Stimulated activated CD8-positive, alpha-beta memory T cell treated with anti-CD3 and anti-CD28 coated beads, Interleukin-2, amount 100 ng/mL, for 1 hour (primary cell): Measurements from ENCODE around the gene AEBP1.

Experiments used
- DNase-seq, 2 donors: peaks; one replicate each; pipeline ENCODE4 v3.0.0-alpha.2; 2020; ENCODE audit warnings: low read depth in 2 of 2

Gene AEBP1

DNA sequence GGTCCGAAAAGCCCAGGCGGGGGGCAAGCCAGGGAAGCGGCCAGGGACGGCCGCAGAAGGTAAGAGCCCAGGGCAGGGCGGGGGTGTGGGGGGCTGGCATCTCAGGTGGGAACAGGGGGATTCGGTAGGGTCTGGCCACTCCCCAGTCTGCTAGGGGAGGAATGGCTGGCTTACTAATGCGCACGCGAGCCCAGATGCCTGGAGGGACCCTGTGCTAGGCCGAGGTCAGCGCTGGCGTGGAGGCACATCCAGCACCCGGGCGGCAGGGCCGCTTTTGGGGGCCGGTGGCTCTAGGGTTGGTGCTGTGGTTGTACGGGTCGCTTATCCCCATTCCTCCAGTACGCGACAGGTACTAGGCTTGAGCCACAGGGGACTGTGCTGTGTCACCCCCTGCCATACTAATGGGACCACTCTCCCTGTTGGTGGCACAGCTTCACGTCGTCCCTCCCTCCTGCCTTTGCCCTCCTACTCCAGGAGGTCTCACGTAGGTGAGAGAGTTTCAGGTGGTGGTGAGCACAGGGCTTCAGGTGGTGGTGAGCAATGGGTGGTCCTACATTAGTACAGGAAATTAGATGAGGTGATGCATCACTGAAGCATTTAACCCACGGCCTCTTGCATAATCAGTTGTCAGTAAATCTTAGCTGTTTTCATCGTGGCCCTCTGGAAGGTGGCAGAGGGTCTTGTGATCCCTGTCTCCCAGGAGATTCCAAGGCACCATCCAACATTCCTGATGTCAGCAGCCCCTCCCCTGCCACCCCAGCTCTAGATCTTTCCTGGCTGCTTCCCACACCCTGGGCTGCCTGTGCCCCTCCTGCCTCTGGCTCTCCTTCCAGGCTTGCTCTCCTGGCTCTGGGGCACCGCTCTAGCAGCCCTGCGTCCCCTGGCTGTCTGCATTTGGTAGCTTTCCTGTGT lies 971 bp downstream of the AEBP1 start:
- DNase-seq: no peak

DNA sequence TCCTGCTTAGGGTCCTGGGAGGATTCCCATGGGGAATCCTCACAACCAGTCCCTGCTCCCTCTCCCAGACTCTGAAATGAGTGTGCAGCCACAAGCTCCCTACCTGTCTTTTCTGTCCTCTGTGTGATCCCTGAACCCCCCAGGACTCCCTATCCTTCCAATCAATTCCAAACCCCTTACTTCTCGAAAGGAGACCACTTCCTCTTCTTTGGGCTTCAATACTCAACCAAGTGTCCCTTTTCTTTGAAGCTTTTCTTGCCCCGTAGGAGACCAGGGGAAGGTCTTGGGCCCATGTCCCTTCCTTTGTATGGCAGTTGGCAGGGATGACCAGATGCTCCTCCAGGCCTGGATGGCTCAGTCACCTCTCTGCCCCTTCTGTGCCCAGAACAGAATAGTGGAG lies 1.7 kb downstream of the AEBP1 start:
- no peak for DNase-seq

DNA sequence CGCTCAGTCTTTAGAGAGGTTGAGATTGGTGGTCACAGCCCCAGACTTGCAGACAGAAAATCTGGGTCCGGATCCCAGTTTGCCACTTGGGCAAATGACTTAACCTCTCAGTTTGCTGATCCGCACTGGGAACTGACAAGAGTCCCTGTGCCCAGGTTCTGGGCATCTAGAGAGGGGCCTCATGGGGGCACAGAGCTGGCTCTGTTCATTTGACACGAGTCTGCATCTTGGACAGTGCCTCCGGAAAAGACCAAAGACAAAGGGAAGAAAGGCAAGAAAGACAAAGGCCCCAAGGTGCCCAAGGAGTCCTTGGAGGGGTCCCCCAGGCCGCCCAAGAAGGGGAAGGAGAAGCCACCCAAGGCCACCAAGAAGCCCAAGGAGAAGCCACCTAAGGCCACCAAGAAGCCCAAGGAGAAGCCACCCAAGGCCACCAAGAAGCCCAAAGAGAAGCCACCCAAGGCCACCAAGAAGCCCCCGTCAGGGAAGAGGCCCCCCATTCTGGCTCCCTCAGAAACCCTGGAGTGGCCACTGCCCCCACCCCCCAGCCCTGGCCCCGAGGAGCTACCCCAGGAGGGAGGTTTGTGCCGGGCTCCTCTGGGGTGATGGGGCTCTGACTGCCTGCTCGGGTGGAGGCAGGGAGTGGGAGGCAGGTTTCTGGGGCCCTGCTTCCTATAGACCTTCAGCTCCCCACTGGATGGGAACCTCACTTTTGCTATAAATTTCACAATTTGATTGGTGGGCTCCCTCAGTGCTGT lies 2.3 kb downstream of the AEBP1 start:
- DNase-seq: no peak

DNA sequence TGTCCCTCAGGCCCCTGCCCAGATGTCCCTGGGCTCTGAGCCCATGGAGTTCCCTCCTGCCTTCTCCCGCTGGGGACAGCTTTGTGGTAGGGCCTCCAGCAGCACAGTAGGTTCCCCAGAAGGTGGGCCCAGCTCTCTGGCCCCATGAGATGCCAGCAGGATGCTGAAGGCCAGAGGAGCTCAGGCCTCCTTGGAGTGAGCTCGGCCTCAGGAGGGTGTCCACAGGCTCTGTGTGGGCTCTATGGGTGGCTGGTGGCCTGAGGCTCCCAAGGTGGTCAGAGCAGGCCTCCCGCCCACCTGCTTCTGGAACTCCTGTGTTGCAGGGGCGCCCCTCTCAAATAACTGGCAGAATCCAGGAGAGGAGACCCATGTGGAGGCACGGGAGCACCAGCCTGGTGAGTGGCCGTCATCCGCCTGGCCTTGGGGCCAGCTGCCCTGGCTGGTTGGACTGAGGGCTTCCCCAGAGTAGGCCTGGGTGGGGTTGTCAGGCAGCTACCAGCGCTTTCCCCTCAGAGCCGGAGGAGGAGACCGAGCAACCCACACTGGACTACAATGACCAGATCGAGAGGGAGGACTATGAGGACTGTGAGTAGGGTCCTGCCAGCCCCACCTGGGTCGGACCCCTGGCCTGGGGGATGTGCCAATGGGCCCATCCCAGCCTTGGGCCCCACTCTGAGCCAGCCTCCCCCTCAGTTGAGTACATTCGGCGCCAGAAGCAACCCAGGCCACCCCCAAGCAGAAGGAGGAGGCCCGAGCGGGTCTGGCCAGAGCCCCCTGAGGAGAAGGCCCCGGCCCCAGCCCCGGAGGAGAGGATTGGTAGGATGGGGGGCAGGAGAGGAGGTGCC lies 3.2 kb downstream of the AEBP1 start:
- no peak for DNase-seq

DNA sequence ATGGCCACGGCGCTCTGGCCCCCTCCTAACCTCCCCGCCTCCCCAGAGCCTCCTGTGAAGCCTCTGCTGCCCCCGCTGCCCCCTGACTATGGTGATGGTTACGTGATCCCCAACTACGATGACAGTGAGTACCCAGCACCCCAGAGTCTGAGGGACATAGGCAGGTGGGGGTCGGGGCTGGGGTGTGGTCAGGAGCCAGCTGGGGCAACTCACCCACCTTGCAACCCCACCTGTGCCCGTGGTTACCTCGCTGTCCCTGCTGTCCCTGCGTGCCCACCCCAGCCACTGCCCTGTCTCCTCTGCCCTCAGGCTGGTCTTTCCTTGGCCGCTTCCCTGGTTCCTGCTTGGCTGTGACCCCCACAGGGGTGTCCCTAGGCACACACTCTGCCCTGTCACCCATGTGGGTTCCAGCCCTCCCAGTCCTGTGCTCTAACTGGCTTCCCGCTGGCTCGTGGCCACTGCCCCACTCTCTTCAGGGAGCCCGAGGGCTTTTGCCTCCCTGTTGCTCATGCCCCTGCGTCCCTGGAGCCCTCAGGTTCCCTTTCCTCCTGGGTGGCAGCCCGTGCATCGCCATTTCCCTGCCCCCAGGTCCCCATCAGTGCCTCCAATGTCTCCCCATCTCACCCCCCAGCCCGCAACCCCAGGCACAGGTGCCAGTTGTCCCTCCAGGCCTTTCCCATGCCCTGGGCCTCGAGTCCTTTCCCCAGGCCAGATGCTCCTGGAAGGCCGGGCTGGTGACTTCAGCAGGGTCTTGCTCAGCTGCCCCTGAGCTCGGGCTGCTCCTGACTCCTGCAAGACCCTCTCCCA lies 4.0 kb downstream of the AEBP1 start:
- no peak for DNase-seq

DNA sequence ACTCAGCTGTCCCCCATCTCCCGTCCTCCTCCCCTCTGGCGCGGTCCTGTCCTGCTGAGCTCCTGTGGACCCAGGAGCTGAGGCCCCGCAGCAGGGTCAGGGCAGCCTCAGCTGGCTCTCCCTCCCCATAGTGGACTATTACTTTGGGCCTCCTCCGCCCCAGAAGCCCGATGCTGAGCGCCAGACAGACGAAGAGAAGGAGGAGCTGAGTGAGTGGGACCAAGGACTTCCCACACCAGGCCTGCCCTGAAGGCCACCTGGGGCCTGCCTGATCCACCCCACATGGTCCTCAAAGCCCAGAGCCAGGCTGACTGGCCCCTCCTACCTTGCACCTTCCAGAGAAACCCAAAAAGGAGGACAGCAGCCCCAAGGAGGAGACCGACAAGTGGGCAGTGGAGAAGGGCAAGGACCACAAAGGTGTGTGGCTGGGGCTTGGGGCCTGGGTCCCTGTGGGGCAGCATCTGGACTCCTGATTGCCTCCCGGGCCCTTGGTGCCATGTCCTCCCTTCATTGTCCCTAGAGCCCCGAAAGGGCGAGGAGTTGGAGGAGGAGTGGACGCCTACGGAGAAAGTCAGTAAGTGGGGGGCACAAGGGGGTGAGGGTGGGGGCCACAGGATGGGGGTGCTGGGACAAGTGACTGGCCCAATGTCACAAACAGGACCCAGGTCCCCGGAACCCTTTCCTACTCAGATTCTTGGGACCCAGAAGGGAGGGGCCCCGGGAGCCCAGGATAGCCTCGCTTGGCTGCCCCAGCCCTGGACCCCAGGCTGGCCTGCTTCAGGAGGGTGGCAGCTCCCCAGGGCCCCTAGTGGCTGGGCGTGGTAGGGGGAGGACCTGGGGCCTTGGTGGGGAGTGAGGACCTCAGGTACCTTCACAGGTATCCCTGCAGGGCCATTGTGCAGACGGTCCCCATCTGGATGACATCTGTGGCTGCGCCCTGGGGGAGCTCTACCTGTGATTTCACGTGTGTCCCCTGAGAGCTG lies 4.9 kb downstream of the AEBP1 start:
- DNase-seq: no peak

DNA sequence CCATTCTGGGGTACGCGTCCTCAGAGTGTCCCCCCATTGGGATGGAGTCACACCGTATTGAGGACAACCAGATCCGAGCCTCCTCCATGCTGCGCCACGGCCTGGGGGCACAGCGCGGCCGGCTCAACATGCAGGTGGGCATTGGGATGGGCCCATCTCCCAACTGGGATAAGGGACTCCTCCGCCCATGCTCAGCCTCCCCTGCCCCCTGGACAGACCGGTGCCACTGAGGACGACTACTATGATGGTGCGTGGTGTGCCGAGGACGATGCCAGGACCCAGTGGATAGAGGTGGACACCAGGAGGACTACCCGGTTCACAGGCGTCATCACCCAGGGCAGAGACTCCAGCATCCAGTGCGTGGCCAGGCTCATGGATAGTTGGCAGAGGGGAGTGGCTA lies 5.8 kb downstream of the AEBP1 start:
- no peak for DNase-seq

DNA sequence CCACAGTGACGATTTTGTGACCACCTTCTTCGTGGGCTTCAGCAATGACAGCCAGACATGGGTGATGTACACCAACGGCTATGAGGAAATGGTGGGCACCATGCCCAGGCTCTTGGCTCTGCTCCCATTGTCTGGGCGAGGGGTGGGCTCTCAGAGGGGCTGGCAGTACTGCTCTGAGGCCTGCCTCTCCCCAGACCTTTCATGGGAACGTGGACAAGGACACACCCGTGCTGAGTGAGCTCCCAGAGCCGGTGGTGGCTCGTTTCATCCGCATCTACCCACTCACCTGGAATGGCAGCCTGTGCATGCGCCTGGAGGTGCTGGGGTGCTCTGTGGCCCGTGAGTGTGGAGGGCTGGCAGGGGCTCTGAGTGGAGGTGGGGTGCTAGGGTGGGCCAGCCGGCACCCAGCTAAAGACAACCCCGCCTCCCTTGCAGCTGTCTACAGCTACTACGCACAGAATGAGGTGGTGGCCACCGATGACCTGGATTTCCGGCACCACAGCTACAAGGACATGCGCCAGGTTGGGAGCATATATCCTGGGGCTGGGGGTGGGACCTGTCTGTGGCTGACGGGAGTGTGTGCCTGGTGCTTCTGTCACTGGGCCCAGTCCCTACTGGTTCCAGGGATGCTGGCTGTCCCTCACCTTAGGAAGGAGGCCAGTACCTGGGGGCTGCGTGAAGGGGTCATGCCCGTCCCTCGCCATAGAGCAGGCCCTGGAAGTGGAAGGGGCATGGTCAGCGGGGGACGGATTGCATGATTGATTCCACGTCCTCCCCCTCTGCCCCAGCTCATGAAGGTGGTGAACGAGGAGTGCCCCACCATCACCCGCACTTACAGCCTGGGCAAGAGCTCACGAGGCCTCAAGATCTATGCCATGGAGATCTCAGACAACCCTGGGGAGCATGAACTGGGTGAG lies 6.8 kb downstream of the AEBP1 start:
- DNase-seq: no peak

DNA sequence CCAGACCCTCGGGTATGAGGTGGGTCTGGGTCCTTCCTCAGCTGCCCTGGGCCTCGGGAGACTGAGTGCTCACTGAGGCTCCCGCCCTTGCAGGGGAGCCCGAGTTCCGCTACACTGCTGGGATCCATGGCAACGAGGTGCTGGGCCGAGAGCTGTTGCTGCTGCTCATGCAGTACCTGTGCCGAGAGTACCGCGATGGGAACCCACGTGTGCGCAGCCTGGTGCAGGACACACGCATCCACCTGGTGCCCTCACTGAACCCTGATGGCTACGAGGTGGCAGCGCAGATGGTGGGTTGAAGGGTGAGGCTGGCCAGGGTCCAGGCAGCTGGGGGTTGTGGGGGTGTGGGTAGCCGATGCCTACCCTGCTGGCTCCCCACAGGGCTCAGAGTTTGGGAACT lies 7.6 kb downstream of the AEBP1 start:
- DNase-seq: no peak

DNA sequence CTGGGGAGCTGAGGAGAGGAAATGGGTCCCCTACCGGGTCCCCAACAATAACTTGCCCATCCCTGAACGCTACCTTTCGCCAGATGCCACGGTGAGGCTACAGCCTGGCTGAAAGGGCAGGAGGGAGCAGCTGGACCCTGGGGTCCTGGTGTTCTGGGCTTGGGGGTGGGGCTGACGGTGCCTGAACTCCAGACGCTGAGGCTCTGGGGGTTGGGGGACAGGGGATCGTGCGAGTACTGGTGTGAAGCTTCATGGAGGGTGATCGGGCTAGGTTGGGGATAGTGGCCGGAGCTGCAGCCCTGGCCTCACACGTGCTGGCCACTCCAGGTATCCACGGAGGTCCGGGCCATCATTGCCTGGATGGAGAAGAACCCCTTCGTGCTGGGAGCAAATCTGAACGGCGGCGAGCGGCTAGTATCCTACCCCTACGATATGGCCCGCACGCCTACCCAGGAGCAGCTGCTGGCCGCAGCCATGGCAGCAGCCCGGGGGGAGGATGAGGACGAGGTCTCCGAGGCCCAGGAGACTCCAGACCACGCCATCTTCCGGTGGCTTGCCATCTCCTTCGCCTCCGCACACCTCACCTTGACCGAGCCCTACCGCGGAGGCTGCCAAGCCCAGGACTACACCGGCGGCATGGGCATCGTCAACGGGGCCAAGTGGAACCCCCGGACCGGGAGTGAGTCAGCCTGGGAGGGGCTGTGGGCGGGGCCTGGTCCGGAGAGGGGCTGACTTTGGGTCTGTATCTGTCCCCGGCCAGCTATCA lies 8.3 kb downstream of the AEBP1 start:
- DNase-seq: no peak

DNA sequence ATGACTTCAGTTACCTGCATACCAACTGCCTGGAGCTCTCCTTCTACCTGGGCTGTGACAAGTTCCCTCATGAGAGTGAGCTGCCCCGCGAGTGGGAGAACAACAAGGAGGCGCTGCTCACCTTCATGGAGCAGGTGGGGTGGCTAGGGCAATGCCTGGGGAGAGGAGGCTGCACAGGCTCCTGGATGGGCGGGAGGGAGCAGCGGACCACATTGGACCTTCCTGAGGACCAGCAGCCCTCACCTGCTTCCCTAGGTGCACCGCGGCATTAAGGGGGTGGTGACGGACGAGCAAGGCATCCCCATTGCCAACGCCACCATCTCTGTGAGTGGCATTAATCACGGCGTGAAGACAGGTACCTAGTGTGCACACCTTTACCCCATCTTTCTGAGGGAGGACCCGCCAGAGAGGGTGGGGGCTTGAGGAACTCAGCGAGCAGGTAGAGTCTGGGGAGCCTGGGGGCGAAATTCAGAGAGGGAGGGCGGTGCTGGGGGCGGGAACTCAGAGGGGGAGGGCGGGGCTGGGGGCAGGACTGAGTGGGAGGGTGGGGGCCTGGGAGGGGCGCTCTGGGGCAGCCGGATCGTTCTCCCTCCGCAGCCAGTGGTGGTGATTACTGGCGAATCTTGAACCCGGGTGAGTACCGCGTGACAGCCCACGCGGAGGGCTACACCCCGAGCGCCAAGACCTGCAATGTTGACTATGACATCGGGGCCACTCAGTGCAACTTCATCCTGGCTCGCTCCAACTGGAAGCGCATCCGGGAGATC lies 9.0 kb downstream of the AEBP1 start:
- no peak for DNase-seq

DNA sequence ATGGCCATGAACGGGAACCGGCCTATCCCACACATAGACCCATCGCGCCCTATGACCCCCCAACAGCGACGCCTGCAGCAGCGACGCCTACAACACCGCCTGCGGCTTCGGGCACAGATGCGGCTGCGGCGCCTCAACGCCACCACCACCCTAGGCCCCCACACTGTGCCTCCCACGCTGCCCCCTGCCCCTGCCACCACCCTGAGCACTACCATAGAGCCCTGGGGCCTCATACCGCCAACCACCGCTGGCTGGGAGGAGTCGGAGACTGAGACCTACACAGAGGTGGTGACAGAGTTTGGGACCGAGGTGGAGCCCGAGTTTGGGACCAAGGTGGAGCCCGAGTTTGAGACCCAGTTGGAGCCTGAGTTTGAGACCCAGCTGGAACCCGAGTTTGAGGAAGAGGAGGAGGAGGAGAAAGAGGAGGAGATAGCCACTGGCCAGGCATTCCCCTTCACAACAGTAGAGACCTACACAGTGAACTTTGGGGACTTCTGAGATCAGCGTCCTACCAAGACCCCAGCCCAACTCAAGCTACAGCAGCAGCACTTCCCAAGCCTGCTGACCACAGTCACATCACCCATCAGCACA lies 9.7 kb downstream of the AEBP1 start:
- DNase-seq: no peak

DNA sequence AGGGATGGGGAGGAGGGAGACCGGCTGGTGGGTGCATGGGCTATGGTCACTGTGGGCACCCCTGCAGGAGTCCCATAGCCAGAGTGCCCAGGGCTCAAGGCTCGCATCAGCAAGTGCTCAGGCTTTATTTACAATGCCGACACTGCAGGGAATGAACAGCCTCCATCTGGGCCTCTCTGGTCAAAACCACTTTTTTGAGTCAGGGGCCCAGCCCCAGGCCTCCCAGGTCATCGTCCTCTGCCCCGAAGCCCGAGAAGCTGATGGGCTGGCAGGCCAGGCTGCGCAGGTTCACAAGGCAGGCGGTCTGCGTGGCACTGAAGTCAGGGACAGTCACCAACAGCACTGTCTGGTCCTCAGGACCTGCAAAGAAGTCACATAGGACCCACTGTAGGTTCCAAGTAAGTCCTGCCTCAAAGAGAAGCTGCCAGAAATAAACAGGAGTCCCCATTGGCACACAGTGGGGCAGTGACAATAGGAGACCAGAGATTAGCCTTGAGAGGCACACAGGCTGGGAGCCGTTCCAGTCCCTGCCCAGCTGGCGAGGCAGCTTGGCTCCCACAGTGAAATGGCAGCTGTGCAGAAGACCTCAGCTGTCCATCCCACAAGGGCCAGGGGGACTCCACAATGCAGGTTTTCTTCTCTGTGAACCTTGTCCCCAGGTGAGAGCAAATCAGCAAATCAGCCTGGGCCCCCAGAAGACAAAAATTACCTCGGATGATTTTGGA lies 10.6 kb downstream of the AEBP1 start:
- DNase-seq: no peak

DNA sequence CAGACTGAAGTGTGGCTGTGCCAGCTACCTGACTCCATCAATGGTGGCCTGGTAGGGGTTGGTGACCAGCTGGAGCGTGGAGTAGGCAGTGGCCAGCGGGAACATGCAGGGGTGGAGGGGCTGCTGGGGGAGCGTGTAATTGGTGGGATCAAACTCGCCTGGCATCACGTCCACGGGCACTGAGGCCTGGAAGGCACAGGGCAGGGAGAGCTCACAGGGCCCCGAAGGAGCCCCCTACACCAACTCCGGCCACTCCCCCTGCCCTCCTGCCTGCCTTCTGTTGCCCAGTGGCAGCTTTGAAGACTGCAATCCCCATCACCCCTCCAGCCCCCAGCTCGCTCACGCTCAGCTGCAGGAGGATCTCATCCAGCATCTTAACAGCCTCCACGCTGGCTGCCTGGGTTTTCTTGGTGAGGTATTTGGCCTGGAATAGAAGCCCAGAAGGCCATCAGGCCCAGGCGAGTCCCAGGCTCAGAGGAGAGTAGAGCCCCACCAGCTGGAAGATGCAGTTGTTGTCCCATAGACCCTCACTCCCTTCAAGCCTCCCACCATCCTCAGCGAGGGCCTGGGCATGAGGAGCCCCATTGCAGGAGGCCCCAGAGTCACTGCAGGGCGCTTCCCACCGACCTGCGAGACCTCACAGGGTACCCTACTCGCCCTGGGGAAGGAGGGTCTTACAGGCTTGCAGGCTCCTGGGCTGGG lies 12.1 kb downstream of the AEBP1 start:
- DNase-seq: no peak

DNA sequence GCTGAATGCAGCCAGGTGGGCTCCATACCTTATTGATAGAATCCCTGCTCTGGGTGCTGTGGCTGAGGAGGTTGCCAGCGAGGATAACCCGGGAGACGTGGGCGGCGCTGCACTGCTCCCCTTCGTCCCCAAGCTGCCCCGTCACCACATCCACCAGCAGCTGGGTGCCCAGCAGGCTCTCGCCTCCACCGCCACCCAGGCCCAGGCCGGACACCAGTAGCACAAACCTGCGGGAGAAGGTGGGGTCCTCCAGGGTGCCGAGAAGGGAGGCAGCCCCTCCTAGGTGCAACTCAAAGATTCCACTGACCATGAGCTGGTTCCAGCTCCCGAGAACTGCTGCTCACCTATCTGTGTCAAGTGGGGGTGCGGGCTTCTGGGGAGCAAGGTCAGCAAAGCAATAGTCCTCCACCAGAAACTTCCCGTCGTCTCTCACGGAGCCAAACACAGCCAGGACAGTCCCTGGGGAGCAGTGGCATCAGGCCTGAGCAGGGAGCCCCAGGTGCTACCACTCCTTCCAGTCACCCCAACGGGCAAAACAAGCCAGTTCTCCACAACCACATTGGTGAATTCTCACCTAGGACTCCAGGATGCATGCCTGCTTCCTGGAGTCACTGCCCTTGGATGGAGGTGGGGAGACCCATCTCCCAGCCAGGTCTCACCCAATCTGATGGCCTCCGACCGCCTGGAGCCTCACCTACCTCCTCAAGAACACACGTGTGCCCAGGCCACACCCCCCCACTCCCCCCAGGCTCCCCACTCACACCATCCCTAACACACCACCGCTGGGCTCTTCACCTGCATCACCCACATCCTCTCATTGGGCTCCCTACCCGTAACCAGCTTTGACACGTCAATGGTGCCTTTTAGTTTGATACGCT lies 12.9 kb downstream of the AEBP1 start:
- no peak for DNase-seq
